ENCODE measurements around the gene MRPL43. TPM values are rescaled to one million over a fixed set of nuclear protein-coding genes. Genes with fewer than 3 reads are reported as not detected.
A peak's percentile ranks its signal among the peaks of the same experiment; 100 is the strongest.

MRPL43 gene
- total and polyA plus RNA-seq, 12 donors = 58.4 to 214 (median 129) TPM

- Histone ChIP-seq H3K4me1 (replicated peaks in 1 of 2) (peaks cover 16 to 30% of the 10 kb centered on the region in 2 donors), H3K9me3 (replicated peaks in 1 of 3) (no peaks in the 10 kb centered on the region), H3K27ac (peak overlapping the region in 1 of 5 donors; percentile 83), H3K36me3 (replicated peaks in 1 of 2) (peaks cover 0 to 39% of the 10 kb centered on the region in 2 donors), H3K4me3 (peak overlapping the region in 3 of 4 donors; percentile 10 to 75 (median 74)), H3K27me3 (no peaks in the 10 kb centered on the region)
- intact Hi-C loops (cut with DNase I) = no loop called here
- DNase-seq = peak in 1 of 7 donors; percentile 14
- WGBS, 4 donors = 0 to 14% (median 10%) methylated on average over 2 to 17 of the region's 17 CpGs
- TF ChIP-seq CTCF (IDR thresholded peaks at IDR 0.05) = no peak
- TF ChIP-seq POLR2A (IDR thresholded peaks at IDR 0.05) = no peak
These were observed 710 bp downstream of the MRPL43 start for GRCh38 chr10:100986623-100986951.

- Histone ChIP-seq H3K27ac (no peak overlapping the region), H3K27me3 (no peaks in the 10 kb centered on the region), H3K4me1 (replicated peaks in 1 of 2) (peaks cover 16 to 30% of the 10 kb centered on the region in 2 donors), H3K36me3 (replicated peaks in 1 of 2) (peaks cover 0 to 39% of the 10 kb centered on the region in 2 donors), H3K9me3 (replicated peaks in 1 of 3) (no peaks in the 10 kb centered on the region), H3K4me3 (no peak overlapping the region)
- DNase-seq = peak in 1 of 7 donors; percentile 9
- intact Hi-C loops (cut with DNase I) = no loop called here
- TF ChIP-seq POLR2A (IDR thresholded peaks at IDR 0.05) (no peak), CTCF (IDR thresholded peaks at IDR 0.05) (no peak)
- 68 to 74% (median 70%) methylated on average over 5 of the region's 5 CpGs for WGBS, 4 donors
These were observed 2.0 kb downstream of the MRPL43 start for GRCh38 chr10:100985336-100985735.

GRCh38 chr10:100984672-100985177 lies 2.6 kb downstream of the MRPL43 start:
- no peaks in the 10 kb centered on the region for H3K9me3 ChIP-seq (replicated peaks in 1 of 3)
- H3K4me1 ChIP-seq (replicated peaks in 1 of 2) = peaks cover 16 to 30% of the 10 kb centered on the region in 2 donors
- H3K4me3 ChIP-seq = no peak overlapping the region
- no peak overlapping the region for H3K27ac ChIP-seq
- H3K27me3 ChIP-seq = no peaks in the 10 kb centered on the region
- peak in 2 of 7 donors; percentile 11 to 46 for DNase-seq
- TF ChIP-seq CTCF (IDR thresholded peaks at IDR 0.05) = no peak
- no peak for TF ChIP-seq POLR2A (IDR thresholded peaks at IDR 0.05)
- H3K36me3 ChIP-seq (replicated peaks in 1 of 2) = peaks cover 0 to 39% of the 10 kb centered on the region in 2 donors
- intact Hi-C loops (cut with DNase I) = no loop called here
- WGBS, 4 donors = 76 to 93% (median 79%) methylated on average over 2 of the region's 2 CpGs

- Histone ChIP-seq H3K27ac (no peak overlapping the region), H3K4me3 (no peak overlapping the region), H3K9me3 (replicated peaks in 1 of 3) (no peaks in the 10 kb centered on the region), H3K4me1 (replicated peaks in 1 of 2) (peaks cover 16 to 26% of the 10 kb centered on the region in 2 donors), H3K36me3 (replicated peaks in 1 of 2) (peaks cover 0 to 45% of the 10 kb centered on the region in 2 donors), H3K27me3 (no peaks in the 10 kb centered on the region)
- DNase-seq = peak in 3 of 7 donors; percentile 11 to 43 (median 11)
- 75 to 90% (median 88%) methylated on average over 9 to 13 of the region's 13 CpGs for WGBS, 4 donors
- intact Hi-C loops (cut with DNase I) = no loop called here
- TF ChIP-seq CTCF (IDR thresholded peaks at IDR 0.05) = no peak
- no peak for TF ChIP-seq POLR2A (IDR thresholded peaks at IDR 0.05)
These were observed 3.2 kb downstream of the MRPL43 start for GRCh38 chr10:100983868-100984671.

Measured in adrenal gland (tissue), 12 donors.